HG02938 (cell line): Measurements from ENCODE around the gene PRG2.

Experiments used
- ATAC-seq: cut with Tn5 transposase; IDR thresholded peaks from one replicate; pipeline ENCODE4 v1.9.1; 2021; ENCODE audit warnings: mild to moderate bottlenecking, moderate library complexity; ENCODE audit not compliant: unreplicated experiment

Gene PRG2

GRCh38 chr11:57390535-57390934 is at the start of gene PRG2:
TSS of gene PRG2 (minus strand) at chr11:57390650. CDS start at chr11:57389944, 706 bp downstream.
- ATAC-seq = no peak

GRCh38 chr11:57439786-57440185 is 49.3 kb upstream of the PRG2 start:
- ATAC-seq = no peak

- no peak for ATAC-seq
These were observed 48.2 kb upstream of the PRG2 start for GRCh38 chr11:57438345-57439285.

- no peak for ATAC-seq
These were observed 45.6 kb upstream of the PRG2 start for GRCh38 chr11:57436031-57436430.

- ATAC-seq = no peak
These were observed 44.4 kb upstream of the PRG2 start for GRCh38 chr11:57434640-57435546.

GRCh38 chr11:57432714-57433163 is 42.3 kb upstream of the PRG2 start:
- no peak for ATAC-seq

- no peak for ATAC-seq
These were observed 41.7 kb upstream of the PRG2 start for GRCh38 chr11:57432149-57432561.

GRCh38 chr11:57430952-57431351 is 40.5 kb upstream of the PRG2 start:
- ATAC-seq = no peak

GRCh38 chr11:57429946-57430345 is 39.5 kb upstream of the PRG2 start:
- no peak for ATAC-seq

GRCh38 chr11:57428643-57429042 is 38.2 kb upstream of the PRG2 start:
- ATAC-seq = no peak

GRCh38 chr11:57427727-57428082 is 37.3 kb upstream of the PRG2 start:
- ATAC-seq = no peak

GRCh38 chr11:57426929-57427726 is 36.7 kb upstream of the PRG2 start, which contains the start of gene SLC43A3:
TSS of gene SLC43A3 (minus strand) at chr11:57427121. CDS start at chr11:57426172, 949 bp downstream.
- ATAC-seq = peak; percentile 38

GRCh38 chr11:57426439-57426928 is 36.0 kb upstream of the PRG2 start:
- peak; percentile 1 for ATAC-seq

- ATAC-seq = no peak
These were observed 35.4 kb upstream of the PRG2 start for GRCh38 chr11:57425565-57426438.

- ATAC-seq = peak; percentile 91
These were observed 34.5 kb upstream of the PRG2 start for GRCh38 chr11:57424792-57425564.

- ATAC-seq = no peak
These were observed 33.8 kb upstream of the PRG2 start for GRCh38 chr11:57424137-57424791.

GRCh38 chr11:57422669-57423068 is 32.2 kb upstream of the PRG2 start:
- ATAC-seq = no peak

- ATAC-seq = no peak
These were observed 31.4 kb upstream of the PRG2 start for GRCh38 chr11:57421805-57422204.
